Large intestine (tissue), 3 donors: ENCODE measurements around the gene HMGN4. TPM values are rescaled to one million over a fixed set of nuclear protein-coding genes. Genes with fewer than 3 reads are reported as not detected.
"Not testable (repeated sequence)": the region's sequence is repeated elsewhere in the genome, so short reads cannot be mapped to it uniquely, and the experiment has no call there.

ENCODE experiments used
- DNase-seq, 2 donors: peaks; one replicate each; pipeline versions ENCODE4 v3.0.0 to v3.0.0-alpha.2; 2013
- H3K27ac ChIP-seq: one replicate; pipeline ENCODE4 v1.5.1; 2013; ENCODE audit warnings: low read length
- H3K27me3 ChIP-seq: 2 replicates; pipeline ENCODE4 v1.6.1; 2013; ENCODE audit warnings: low read length; ENCODE audit not compliant: control insufficient read depth, insufficient read depth
- H3K36me3 ChIP-seq: 2 replicates; pipeline ENCODE4 v1.6.1; 2013; ENCODE audit warnings: low read length; ENCODE audit not compliant: control insufficient read depth, insufficient read depth
- H3K4me1 ChIP-seq: one replicate; pipeline ENCODE4 v1.6.1; 2013; ENCODE audit warnings: low read length; ENCODE audit not compliant: control insufficient read depth, insufficient read depth
- H3K4me3 ChIP-seq: one replicate; pipeline ENCODE4 v1.5.1; 2013; ENCODE audit warnings: low read length
- H3K9me3 ChIP-seq: one replicate; pipeline ENCODE4 v1.6.1; 2013; ENCODE audit warnings: mild to moderate bottlenecking, low read depth, low read length, moderate library complexity; ENCODE audit not compliant: control insufficient read depth
- WGBS: methylation state at CpG from one replicate; pipeline ENCODE4 v1.1.5; 2013; ENCODE audit warnings: low lambda C conversion rate; ENCODE audit not compliant: insufficient coverage; 5-methylcytosine and 5-hydroxymethylcytosine counted together
- polyA plus RNA-seq: library from polyadenylated mRNA; unstranded; fragments of 120-200 nt; gene quantifications from one replicate; pipeline ENCODE4 v1.2.1, GENCODE V29; 2013

Gene HMGN4
- polyA plus RNA-seq, 1 donor, result 79.0 TPM

DNA sequence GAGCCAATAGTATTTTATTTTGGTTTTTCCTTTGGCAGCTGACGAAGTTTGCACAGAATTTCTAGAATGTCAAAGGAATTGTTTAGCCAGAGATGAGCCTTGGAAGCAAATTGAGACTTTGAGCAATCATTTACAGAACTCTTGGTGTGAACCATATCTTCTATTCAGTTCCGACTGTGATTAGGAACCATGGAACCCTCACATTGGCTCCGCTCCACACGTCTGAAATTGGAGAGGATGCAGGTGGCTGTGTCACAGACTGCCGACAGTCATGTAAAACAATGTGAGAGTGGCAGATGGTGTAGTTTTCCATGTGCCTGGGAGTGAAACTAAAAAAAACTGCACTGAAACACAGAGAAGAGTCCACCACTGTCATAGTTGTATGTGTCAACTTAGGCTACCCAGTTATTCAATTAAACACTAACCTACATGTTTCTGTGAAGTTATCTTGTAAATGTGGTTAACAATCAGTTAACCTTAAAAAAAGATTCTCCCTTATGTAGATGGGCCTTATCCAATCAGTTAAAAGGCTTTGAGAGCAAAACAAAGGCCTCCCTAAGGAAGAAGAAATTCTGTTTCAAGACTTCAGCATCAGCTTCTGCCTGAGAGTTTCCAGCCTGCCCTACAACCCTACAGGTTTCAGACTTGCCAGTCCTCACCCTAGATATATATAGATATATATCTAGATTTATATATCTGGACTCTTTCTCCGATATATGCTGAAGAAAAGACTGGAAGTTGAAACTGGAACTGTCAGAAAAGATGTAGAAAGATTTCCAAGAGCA lies 3.3 kb upstream of the HMGN4 start:
- DNase-seq, result no peak

DNA sequence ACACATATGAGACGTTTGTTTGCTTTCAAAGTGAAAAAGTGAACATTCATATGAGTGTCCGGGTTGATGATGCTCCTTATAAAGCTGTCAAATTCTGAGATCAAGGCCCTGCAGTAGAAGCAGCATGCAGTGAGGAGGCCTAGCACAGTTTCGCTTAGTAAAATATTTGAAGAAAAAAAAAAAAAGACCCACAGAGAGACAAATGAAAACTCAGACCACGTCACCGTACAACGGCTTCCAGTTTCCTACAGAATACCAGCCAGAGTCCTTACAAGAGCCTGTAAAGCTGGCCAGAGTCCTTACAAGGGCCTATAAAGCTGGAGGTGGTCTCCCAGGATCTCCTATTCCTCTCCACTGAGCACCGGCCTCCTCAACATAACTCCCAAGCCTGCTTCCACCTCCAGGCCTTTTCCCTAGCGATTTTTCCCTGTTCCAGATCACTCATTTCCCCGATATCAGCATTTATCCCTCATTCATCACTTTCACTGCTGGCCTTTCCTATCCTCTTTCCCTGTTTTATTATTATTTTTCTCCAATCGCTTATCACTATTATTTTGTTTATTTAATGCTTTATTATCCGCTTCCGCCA lies 1.5 kb upstream of the HMGN4 start:
- WGBS, result 3% methylated on average over 6 of the region's 12 CpGs
- Histone ChIP-seq H3K9me3 (no peaks in the 10 kb centered on the region), H3K27ac (peak overlapping the region; percentile 96), H3K36me3 (no peaks in the 10 kb centered on the region), H3K27me3 (no peaks in the 10 kb centered on the region), H3K4me1 (peaks cover 16% of the 10 kb centered on the region), H3K4me3 (peak overlapping the region; percentile 98)
- peak; percentile 40 to 63 for DNase-seq

More for the DNA sequence above, 3.3 kb upstream of the HMGN4 start:
- Histone ChIP-seq H3K27me3 (no peaks in the 10 kb centered on the region), H3K4me3 (no peak overlapping the region), H3K4me1 (peaks cover 16% of the 10 kb centered on the region), H3K36me3 (no peaks in the 10 kb centered on the region), H3K27ac (no peak overlapping the region), H3K9me3 (no peaks in the 10 kb centered on the region)
- 80% methylated on average over 1 of the region's 6 CpGs for whole genome bisulfite sequencing

DNA sequence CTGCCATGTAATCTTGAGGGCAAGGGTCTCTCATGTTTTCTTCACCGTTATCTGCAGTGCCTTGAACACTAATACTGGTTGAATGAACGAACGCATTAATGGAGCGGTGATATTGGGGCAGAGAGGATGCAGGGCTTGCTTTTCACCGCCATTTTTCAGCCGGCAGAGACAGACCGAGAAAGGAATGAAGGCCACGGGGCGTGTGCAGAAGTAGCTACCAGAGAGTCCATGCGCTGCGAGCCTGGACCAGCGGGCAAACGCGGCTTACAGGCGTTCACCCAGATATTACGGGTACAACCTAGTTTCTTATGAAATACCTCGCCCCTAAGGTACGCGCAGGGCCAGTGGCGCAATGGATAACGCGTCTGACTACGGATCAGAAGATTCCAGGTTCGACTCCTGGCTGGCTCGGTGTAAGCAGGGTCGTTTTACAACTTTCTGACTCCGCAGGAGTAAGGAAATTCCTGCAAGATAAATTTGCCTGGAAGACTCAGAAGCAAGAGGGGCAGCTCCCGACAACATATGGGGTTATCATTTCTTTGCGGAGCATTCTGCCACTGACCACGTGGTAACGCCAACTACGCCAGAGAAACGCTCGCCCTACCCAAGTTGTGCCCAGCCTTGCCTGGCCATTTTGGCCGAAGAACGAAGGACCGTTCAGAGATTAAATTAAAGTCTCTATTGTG lies 863 bp upstream of the HMGN4 start:
- no peaks in the 10 kb centered on the region for H3K27me3 ChIP-seq
- peak; percentile 92 to 95 for DNase-seq
- peaks cover 16% of the 10 kb centered on the region for H3K4me1 ChIP-seq
- no CpG with 5 or more reads among the region's 37 CpGs for WGBS
- H3K4me3 ChIP-seq, result peak overlapping the region; percentile 98
- no peaks in the 10 kb centered on the region for H3K9me3 ChIP-seq
- peak overlapping the region; percentile 96 for H3K27ac ChIP-seq
- no peaks in the 10 kb centered on the region for H3K36me3 ChIP-seq

DNA sequence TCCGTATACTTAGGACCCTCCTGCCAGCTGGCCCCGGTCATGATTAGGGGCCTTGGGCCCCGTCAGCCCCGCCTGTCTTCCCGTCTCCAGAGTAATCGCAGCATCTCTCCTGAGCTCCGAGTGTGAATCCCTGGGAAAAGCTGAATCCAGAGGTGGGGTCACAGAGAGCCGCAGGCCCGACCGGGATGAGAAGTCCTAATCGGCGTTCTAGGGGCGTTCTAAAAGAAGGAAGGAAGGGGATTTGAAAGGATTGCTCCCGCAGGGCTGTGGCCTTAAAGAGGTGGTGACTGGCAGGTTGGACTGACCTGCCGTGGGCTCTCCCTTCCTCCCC lies 371 bp downstream of the HMGN4 start:
- H3K4me1 ChIP-seq, result peaks cover 16% of the 10 kb centered on the region
- DNase-seq, result no peak
- WGBS, result no CpG with 5 or more reads among the region's 15 CpGs

DNA sequence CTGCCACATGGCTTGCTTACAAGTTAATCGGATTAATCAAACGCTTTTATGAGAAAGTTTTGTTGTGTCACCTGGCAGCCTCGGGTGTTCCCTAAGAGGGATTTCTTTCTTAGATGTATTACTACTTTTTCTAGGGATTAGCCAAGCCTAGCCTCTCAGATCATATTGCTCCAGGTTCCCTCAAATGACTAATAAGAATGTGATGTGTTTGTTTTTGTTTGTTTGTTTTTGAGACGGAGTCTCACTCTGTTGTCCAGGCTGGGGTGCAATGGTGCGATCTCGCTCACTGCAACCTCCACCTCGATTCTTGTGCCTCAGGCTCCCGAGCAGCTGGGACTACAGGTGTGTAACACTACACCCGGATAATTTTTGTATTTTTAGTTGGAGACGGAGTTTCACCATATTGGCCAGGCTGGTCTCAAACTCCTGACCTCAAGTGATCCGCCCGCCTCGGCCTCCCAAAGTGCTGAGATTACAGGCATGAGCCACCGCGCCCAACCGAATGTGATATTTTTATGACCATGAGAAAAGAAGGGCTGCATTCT lies 977 bp downstream of the HMGN4 start:
- peak overlapping the region; percentile 96 for H3K27ac ChIP-seq
- no peaks in the 10 kb centered on the region for H3K9me3 ChIP-seq
- DNase-seq, result no peak
- no peaks in the 10 kb centered on the region for H3K27me3 ChIP-seq
- H3K36me3 ChIP-seq, result peaks cover 5% of the 10 kb centered on the region
- WGBS, result no CpG with 5 or more reads among the region's 16 CpGs
- peak overlapping the region; percentile 98 for H3K4me3 ChIP-seq
- peaks cover 16% of the 10 kb centered on the region for H3K4me1 ChIP-seq

More for the DNA sequence above, 371 bp downstream of the HMGN4 start:
- H3K27ac ChIP-seq, result peak overlapping the region; percentile 96
- H3K9me3 ChIP-seq, result no peaks in the 10 kb centered on the region
- H3K4me3 ChIP-seq, result peak overlapping the region; percentile 98
- peaks cover 5% of the 10 kb centered on the region for H3K36me3 ChIP-seq
- H3K27me3 ChIP-seq, result no peaks in the 10 kb centered on the region

DNA sequence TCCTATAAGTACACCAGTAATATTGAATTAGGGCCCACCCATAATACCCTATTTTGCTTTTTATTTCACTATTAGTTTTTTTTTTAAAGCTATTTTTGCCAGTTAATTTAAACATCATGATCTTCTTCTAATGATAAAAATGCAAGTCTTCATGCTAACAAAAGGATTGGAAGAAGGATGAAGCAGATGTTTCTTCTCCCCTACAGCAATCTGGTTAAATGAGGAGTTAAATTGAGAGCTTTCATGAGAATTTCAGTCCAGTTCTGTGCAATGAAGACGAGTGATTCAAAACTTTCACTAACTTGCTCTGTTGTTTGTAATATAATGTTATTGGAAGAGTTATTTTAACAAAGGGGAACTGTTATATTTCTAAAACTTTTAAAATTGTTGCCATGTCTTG lies 3.4 kb downstream of the HMGN4 start:
- peaks cover 8% of the 10 kb centered on the region for H3K4me1 ChIP-seq
- H3K27me3 ChIP-seq, result no peaks in the 10 kb centered on the region
- no CpG with 5 or more reads among the region's 1 CpG for WGBS
- H3K4me3 ChIP-seq, result no peak overlapping the region
- no peaks in the 10 kb centered on the region for H3K9me3 ChIP-seq
- H3K27ac ChIP-seq, result no peak overlapping the region
- peaks cover 14% of the 10 kb centered on the region for H3K36me3 ChIP-seq
- no peak for DNase-seq

DNA sequence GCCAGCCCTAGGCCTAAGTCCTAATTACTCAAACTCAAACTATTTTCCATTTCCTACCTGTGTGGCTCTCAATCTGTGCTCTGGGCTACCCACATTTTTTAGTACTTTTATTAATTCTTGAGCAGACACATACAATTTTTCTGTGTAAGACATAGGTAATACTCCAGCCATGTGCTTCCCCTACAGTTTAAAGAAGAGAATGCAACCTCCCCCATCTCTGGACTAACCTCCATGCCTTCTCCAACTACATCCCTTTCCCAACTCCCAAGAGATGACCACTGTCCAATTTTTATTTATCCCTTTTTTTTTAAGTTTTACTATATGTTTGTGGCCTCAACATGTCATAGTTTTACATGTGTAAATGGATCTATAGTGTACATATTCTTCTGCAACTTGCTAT lies 5.8 kb downstream of the HMGN4 start:
- no peak for DNase-seq
- H3K27ac ChIP-seq, result no peak overlapping the region
- peaks cover 4% of the 10 kb centered on the region for H3K4me1 ChIP-seq
- H3K9me3 ChIP-seq, result no peaks in the 10 kb centered on the region
- H3K36me3 ChIP-seq, result peaks cover 14% of the 10 kb centered on the region
- H3K4me3 ChIP-seq, result no peak overlapping the region
- no peaks in the 10 kb centered on the region for H3K27me3 ChIP-seq

DNA sequence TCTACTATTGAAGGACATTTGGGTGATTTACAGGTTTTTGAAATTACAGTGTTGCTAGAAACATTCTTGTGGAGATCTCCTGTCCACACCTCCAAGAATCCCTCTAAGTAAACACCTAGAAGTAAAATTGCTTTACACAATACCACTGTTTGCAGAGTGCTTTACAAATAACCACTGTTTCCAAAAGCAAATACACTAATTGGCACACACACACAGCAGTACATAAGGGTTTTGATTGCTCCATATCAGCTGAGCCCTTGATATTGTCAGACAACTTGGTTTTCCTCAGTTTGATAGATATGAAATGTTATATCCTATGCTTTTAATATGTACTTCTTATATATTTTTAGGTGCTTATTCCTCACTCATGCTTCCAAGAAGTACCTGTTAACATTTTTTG lies 6.3 kb downstream of the HMGN4 start:
- no peak for DNase-seq
- Histone ChIP-seq H3K4me1 (no peaks in the 10 kb centered on the region), H3K27me3 (no peaks in the 10 kb centered on the region), H3K36me3 (peaks cover 14% of the 10 kb centered on the region), H3K4me3 (no peak overlapping the region), H3K9me3 (no peaks in the 10 kb centered on the region), H3K27ac (no peak overlapping the region)

DNA sequence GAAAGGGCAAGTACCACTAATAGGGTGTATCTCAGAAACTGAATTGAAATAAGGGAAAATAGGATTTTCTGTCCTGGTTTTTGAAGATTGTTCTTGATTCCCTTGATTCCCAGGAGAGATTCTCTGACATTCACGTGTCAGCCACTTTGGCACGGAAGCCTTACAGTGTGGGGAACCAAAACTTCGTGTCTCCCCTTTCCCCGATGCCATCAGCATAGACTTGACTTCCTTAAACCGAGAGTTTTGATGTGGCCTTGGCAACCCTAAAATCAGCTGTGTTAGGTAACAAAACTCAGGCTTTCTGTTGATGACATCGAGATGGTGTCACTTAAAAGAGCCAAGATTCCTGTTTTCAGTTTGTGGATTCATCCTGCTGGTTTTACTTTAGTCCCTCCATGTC lies 7.5 kb downstream of the HMGN4 start:
- no peaks in the 10 kb centered on the region for H3K4me1 ChIP-seq
- DNase-seq, result no peak
- WGBS, result 100% methylated on average over 1 of the region's 6 CpGs
- peaks cover 14% of the 10 kb centered on the region for H3K36me3 ChIP-seq
- H3K4me3 ChIP-seq, result no peak overlapping the region
- no peak overlapping the region for H3K27ac ChIP-seq
- H3K27me3 ChIP-seq, result no peaks in the 10 kb centered on the region
- no peaks in the 10 kb centered on the region for H3K9me3 ChIP-seq

DNA sequence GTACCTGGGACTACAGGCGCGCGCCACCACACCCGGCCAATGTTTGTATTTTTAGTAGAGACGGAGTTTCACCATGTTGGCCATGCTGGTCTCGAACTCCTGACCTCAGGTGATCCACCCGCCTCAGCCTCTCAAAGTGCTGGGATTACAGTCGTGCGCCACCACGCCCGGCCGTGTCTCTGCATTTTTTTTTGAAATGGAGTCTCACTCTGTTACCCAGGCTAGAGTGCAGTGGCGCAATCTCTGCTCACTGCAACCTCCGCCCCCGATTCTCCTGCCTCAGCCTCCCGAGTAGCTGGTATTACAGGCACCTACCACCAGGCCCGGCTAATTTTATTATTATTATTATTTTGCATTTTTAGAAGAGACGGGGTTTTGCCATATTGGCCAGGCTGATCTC lies 9.2 kb downstream of the HMGN4 start:
- WGBS, result 100% methylated on average over 2 of the region's 18 CpGs
- H3K27me3 ChIP-seq, H3K27ac ChIP-seq, DNase-seq, H3K4me1 ChIP-seq, H3K9me3 ChIP-seq, H3K4me3 ChIP-seq: not testable (repeated sequence)
- H3K36me3 ChIP-seq, result peaks cover 13% of the 10 kb centered on the region
